Measurements from ENCODE around the gene CGNL1.

CGNL1 gene

DNA sequence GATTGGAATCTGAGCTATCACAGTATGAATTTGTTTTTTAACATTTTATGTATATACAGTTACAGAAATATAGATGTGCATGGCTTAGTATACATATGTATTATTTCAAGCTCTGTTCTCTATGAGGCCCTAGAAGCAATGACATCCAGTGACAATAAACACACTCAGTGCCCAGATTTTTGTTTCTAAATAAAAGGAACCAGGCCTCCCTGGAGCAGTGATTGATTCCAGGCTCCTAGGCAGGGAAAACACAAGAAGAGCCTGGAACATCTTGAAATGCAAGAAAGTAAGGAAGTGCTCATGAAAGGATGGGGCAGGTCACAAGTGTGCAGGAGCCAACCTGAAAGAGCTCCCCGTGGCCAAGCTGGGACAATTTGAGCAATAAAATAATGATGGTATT lies 18.5 kb upstream of the CGNL1 start:
- no peak overlapping the region for H3K4me3 ChIP-seq (ENCODE audit: low read length)
- TF ChIP-seq, protein P1, sequence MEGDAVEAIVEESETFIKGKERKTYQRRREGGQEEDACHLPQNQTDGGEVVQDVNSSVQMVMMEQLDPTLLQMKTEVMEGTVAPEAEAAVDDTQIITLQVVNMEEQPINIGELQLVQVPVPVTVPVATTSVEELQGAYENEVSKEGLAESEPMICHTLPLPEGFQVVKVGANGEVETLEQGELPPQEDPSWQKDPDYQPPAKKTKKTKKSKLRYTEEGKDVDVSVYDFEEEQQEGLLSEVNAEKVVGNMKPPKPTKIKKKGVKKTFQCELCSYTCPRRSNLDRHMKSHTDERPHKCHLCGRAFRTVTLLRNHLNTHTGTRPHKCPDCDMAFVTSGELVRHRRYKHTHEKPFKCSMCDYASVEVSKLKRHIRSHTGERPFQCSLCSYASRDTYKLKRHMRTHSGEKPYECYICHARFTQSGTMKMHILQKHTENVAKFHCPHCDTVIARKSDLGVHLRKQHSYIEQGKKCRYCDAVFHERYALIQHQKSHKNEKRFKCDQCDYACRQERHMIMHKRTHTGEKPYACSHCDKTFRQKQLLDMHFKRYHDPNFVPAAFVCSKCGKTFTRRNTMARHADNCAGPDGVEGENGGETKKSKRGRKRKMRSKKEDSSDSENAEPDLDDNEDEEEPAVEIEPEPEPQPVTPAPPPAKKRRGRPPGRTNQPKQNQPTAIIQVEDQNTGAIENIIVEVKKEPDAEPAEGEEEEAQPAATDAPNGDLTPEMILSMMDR (IDR thresholded peaks at IDR 0.05; ENCODE audit: insufficient read depth, low read depth, low read length, missing control alignments), result no peak
- DNase-seq (ENCODE audit: low read depth), result no peak

DNA sequence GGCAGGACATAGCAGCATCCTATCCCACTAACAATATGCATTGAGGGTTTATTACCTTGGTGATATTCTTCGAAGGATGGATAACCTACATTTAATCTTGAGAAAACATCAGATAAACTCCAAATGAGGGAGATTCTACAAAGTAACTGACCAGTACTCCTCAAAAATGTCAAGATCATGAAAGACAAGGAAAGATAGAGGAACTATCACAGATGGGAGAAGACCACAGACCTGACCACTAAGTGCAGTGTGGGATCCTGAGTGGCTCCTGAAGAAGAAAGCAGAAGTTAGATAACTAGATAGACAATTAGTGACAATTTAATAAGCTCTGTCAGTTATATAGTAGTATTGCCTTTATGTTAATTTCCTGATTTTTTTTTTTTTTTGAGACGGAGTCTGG lies 17.7 kb upstream of the CGNL1 start:
- no peak overlapping the region for H3K4me3 ChIP-seq (ENCODE audit: low read length)
- no peak for DNase-seq (ENCODE audit: low read depth)
- TF ChIP-seq, protein P1 (IDR thresholded peaks at IDR 0.05; ENCODE audit: insufficient read depth, low read depth, low read length, missing control alignments), result no peak

DNA sequence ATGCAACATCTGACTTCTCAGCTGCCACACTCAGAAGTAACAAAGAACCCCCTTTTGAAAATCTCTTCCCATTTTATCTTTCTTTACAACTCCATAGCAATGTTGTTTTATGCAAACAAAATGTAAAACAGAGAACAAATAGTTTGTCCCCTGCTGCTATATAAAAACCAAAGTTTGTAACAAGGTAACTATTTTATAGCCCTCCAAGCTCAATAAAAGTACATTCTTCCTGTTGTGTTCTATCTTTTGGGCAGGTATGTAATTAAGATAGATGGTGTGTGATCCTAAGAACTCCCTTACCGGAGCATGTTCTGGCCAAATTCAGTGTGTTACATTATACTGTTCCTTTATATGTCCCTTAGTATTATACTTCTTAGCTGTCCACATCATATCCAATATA lies 12.6 kb upstream of the CGNL1 start:
- H3K4me3 ChIP-seq (ENCODE audit: low read length), result no peak overlapping the region
- TF ChIP-seq, protein P1 (IDR thresholded peaks at IDR 0.05; ENCODE audit: insufficient read depth, low read depth, low read length, missing control alignments), result no peak
- no peak for DNase-seq (ENCODE audit: low read depth)

DNA sequence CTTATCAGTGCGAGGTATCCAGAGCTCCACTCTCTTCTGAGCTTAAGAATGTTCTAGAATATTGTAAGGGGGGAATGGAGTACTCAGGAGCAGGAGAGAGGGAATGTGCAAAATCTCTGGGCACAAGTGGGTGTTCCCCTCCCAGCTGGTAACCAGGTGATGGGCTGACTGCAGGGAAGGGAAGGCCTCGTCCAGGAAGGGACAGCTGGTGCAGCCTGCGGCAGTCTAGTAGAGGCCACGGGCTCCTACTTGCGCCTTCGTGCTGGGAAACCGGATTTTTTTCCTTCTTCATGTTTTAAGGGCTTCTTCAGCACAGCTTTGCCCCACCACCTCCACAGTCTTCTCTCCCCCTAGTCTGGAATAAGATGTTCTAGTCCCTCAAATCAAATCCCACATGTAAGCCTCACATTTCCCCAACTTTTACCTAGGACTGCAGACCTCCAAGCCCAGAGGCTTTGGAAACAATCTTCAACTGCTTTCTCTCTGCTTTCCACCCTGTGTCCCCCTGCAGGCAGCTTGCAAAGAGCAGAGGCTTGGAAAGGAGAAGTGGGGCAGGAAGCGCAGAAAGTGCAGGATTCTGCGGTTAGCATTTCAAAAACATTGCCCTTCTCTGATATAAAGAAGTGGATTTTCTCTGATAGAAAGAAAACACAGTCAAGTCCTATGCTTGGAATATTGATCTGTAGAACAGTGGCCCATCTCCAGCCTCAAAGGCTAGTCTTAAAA lies 11.9 kb upstream of the CGNL1 start:
- TF ChIP-seq, protein P1 (IDR thresholded peaks at IDR 0.05; ENCODE audit: insufficient read depth, low read depth, low read length, missing control alignments), result no peak
- no peak for DNase-seq (ENCODE audit: low read depth)
- H3K4me3 ChIP-seq (ENCODE audit: low read length), result no peak overlapping the region

DNA sequence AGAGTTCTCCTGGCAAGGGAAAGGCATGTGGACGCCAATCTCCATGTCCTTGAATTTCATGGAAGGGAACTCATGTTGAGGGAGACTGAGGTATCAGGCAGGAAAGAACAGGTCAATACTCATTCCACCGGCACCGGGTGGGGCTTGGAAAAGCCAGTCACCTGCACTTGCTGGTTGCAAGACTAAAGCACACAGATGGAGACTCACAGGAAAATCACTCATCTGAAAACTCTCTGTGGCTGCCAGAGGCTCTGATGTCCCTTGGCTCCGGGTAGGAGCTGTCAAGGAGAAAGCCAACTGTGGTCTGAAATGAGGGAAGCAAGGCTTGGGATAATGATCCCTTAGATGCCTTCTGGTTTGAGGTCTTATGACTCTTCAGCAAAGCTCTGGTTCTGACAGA lies 8.7 kb upstream of the CGNL1 start:
- DNase-seq (ENCODE audit: low read depth), result peak; percentile 28
- TF ChIP-seq, protein P1 (IDR thresholded peaks at IDR 0.05; ENCODE audit: insufficient read depth, low read depth, low read length, missing control alignments), result no peak
- no peak overlapping the region for H3K4me3 ChIP-seq (ENCODE audit: low read length)

DNA sequence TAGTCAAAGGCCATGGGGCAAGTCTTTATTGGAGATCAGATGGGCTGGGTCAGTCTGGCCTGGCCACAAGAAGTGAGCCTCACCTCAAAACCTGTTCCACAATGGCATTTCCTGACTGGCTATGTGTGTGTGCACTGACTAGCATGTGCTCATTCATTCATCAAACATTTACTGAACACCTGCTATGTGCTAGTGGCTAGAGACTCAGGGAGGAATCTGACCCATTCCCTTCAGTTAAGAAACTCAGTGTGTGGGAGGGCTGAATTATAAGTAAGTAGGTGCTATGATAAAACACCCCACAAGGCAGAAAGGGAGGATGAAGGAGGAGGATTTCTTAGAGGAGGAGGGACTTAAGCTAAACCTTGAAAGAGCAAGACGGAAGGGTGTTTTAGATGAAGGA lies 5.4 kb upstream of the CGNL1 start:
- DNase-seq (ENCODE audit: low read depth), result no peak
- TF ChIP-seq, protein P1 (IDR thresholded peaks at IDR 0.05; ENCODE audit: insufficient read depth, low read depth, low read length, missing control alignments), result no peak
- no peak overlapping the region for H3K4me3 ChIP-seq (ENCODE audit: low read length)

DNA sequence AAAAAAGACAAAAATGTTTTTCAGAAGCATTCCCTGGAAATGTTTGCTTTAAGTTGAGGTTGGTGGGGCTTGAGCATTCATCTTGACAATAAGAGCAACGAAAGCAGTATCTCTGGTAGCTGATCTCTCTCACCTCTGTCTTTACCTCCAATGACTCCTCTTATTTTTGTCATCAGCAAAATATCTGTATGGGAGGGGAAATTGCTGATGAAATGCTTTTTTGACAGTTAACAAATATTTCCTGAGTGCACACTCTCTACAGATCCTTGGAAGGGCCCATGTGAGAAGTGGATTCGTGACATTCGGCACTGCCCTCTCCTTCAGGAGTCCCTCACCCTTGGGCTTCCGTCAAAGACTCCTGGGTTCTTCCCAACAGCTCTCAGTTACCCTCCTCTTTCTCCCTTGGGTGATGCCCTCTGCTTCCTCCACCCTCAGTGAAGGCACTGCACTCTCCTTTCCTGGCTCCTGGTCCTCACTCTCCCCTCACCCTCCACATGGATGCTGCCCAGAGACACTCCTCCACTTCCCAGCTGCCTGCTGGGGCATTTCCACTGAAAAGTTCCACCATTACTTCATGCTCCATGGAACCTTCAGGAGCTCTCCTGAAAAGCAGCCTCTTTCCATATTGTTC lies 2.9 kb upstream of the CGNL1 start:
- TF ChIP-seq, protein P1 (IDR thresholded peaks at IDR 0.05; ENCODE audit: insufficient read depth, low read depth, low read length, missing control alignments), result no peak
- H3K4me3 ChIP-seq (ENCODE audit: low read length), result no peak overlapping the region
- DNase-seq (ENCODE audit: low read depth), result no peak
